HepG2 (cell line): ENCODE measurements around the gene ELP5. TPM values are rescaled to one million over a fixed set of nuclear protein-coding genes. Genes with fewer than 3 reads are reported as not detected.

ENCODE experiments used
- CEBPZ ChIP-seq: IDR thresholded peaks from 2 replicates; pipeline ENCODE4 v1.6.1; 2012; ENCODE audit warnings: low read length, improper control_type of control experiment
- CHD2 ChIP-seq: IDR thresholded peaks from 2 replicates; pipeline ENCODE4 v1.6.1; 2011; ENCODE audit warnings: low read depth, low read length, improper control_type of control experiment
- DZIP1 ChIP-seq: sonication (generic); formaldehyde crosslinking; IDR thresholded peaks from 2 replicates; pipeline ENCODE4 v1.5.0; 2020; ENCODE audit warnings: mild to moderate bottlenecking, missing genetic modification reagents
- KIAA2018 ChIP-seq: sonication (generic); formaldehyde crosslinking; IDR thresholded peaks from 2 replicates; pipeline ENCODE4 v1.5.0; 2020; ENCODE audit warnings: mild to moderate bottlenecking, missing genetic modification reagents, borderline replicate concordance
- PRPF4 ChIP-seq: fragments of 200-400 bp; formaldehyde crosslinking; IDR thresholded peaks from 2 replicates; pipeline ENCODE4 v1.6.1; 2016; ENCODE audit warnings: low read length, low read depth; ENCODE audit not compliant: poor library complexity, severe bottlenecking
- ZNF180 ChIP-seq: sonication (generic); formaldehyde crosslinking; IDR thresholded peaks from 2 replicates; pipeline ENCODE4 v1.4.0; 2020; ENCODE audit warnings: low read depth, missing genetic modification reagents, borderline replicate concordance
- ZNF280D ChIP-seq: sonication (generic); formaldehyde crosslinking; IDR thresholded peaks from 2 replicates; pipeline ENCODE4 v1.5.1; 2020; ENCODE audit warnings: mild to moderate bottlenecking, missing genetic modification reagents
- ZNF543 ChIP-seq: sonication (generic); formaldehyde crosslinking; IDR thresholded peaks from 2 replicates; pipeline ENCODE4 v1.4.0; 2020; ENCODE audit warnings: mild to moderate bottlenecking, missing genetic modification reagents
- ZNF562 ChIP-seq: sonication (generic); formaldehyde crosslinking; IDR thresholded peaks from 2 replicates; pipeline ENCODE4 v1.8.0; 2022; ENCODE audit warnings: missing genetic modification reagents, borderline replicate concordance
- ZNF841 ChIP-seq: sonication (generic); formaldehyde crosslinking; IDR thresholded peaks from 2 replicates; pipeline ENCODE4 v1.8.1; 2023; ENCODE audit warnings: missing genetic modification reagents, borderline replicate concordance
- polyA plus RNA-seq, 8 experiments: library from polyadenylated mRNA; depleted of rRNA in 3 of 8; stranded (reverse) in 7 of 8; unstranded in 1 of 8; fragments of >200 nt; fragmentation: Illumina TruSeq in 4 of 8; extraction: Trizol in 4 of 8; gene quantifications; 2 replicates each; pipeline versions ENCODE4 v1.2.1 to v1.2.3, GENCODE V29; 2011 to 2016; ENCODE audit warnings: low read depth in 4 of 8, missing spikeins in 1 of 8, mixed read lengths in 1 of 8; ENCODE audit not compliant: insufficient read depth in 1 of 8
- total RNA-seq, 5 experiments: library from RNA; depleted of rRNA; stranded (reverse); fragments of >200 nt; fragmentation: Illumina TruSeq; extraction: Trizol; gene quantifications; 2 replicates each; pipeline ENCODE4 v1.2.3, GENCODE V29; 2016; ENCODE audit warnings: low read depth in 1 of 5

ELP5 gene
- total and polyA plus RNA-seq, 2 of the 13 experiments (the other 11 are each of a cell fraction or from before 2014, with no cell fraction given): 67.6 to 69.8 TPM

GRCh38 chr17:7220593-7221277 lies 31.3 kb upstream of the ELP5 start (continued):
- no peak for TF ChIP-seq CEBPZ
- no peak for TF ChIP-seq ZNF562 (CRISPR knock-in tag)
- TF ChIP-seq CHD2: no peak
- no peak for TF ChIP-seq PRPF4
- no peak for TF ChIP-seq ZNF180 (CRISPR knock-in tag)
- TF ChIP-seq ZNF280D (CRISPR knock-in tag): no peak
- peak; percentile 99 for TF ChIP-seq ZNF543 (CRISPR knock-in tag)
- 0 out of 2 replicates have a peak, but pooled peaks have one; percentile 21 for TF ChIP-seq DZIP1 (CRISPR knock-in tag)
- no peak for TF ChIP-seq KIAA2018 (CRISPR knock-in tag)
- no peak for TF ChIP-seq ZNF841
